Mesendoderm (in vitro differentiated cells): ENCODE measurements around the gene CLN3.
"Not testable (repeated sequence)": the region's sequence is repeated elsewhere in the genome, so short reads cannot be mapped to it uniquely, and the experiment has no call there.

Experiments
- DNase-seq: peaks from one replicate; pipeline ENCODE4 v3.0.0; 2013
- H2AK5ac ChIP-seq: 2 replicates; pipeline ENCODE4 v1.6.1; 2013; ENCODE audit warnings: low read length, inconsistent platforms
- H2BK120ac ChIP-seq: 2 replicates; pipeline ENCODE4 v1.6.1; 2013; ENCODE audit warnings: low read depth, mild to moderate bottlenecking, low read length, moderate library complexity, mixed read lengths
- H2BK15ac ChIP-seq: replicated peaks from 2 replicates; pipeline ENCODE4 v1.6.1; 2013; ENCODE audit warnings: low read depth, mild to moderate bottlenecking, moderate library complexity
- H2BK5ac ChIP-seq: 2 replicates; pipeline ENCODE4 v1.6.1; 2013; ENCODE audit warnings: low read length, inconsistent platforms
- H3K18ac ChIP-seq: 2 replicates; pipeline ENCODE4 v1.6.1; 2013; ENCODE audit warnings: mild to moderate bottlenecking, low read length, mixed read lengths
- H3K23ac ChIP-seq: one replicate; pipeline ENCODE4 v1.6.1; 2013; ENCODE audit warnings: low read length
- H3K27ac ChIP-seq: 2 replicates; pipeline ENCODE4 v1.5.1; 2013; ENCODE audit warnings: low read depth, mild to moderate bottlenecking, inconsistent platforms, low read length, moderate library complexity
- H3K27me3 ChIP-seq: 2 replicates; pipeline ENCODE4 v1.6.1; 2013; ENCODE audit warnings: low read length, control low read depth, mild to moderate bottlenecking, inconsistent platforms; ENCODE audit not compliant: insufficient read depth, poor library complexity
- H3K36me3 ChIP-seq: 2 replicates; pipeline ENCODE4 v1.6.1; 2013; ENCODE audit warnings: low read length, inconsistent platforms; ENCODE audit not compliant: control insufficient read depth, insufficient read depth
- H3K4ac ChIP-seq: one replicate; pipeline ENCODE4 v1.6.1; 2013; ENCODE audit warnings: low read depth, mild to moderate bottlenecking, low read length, moderate library complexity
- H3K4me1 ChIP-seq: 2 replicates; pipeline ENCODE4 v1.6.1; 2013; ENCODE audit warnings: low read depth, low read length, inconsistent platforms; ENCODE audit not compliant: control insufficient read depth
- H3K4me2 ChIP-seq: 2 replicates; pipeline ENCODE4 v1.6.1; 2013; ENCODE audit warnings: low read length
- H3K4me3 ChIP-seq: 2 replicates; pipeline ENCODE4 v1.5.1; 2013; ENCODE audit warnings: mild to moderate bottlenecking, low read length
- H3K56ac ChIP-seq: one replicate; pipeline ENCODE4 v1.6.1; 2013; ENCODE audit warnings: low read length
- H3K79me1 ChIP-seq: 2 replicates; pipeline ENCODE4 v1.6.1; 2013; ENCODE audit warnings: low read length, inconsistent platforms
- H3K79me2 ChIP-seq: 2 replicates; pipeline ENCODE4 v1.6.1; 2013; ENCODE audit warnings: mild to moderate bottlenecking, low read length; ENCODE audit not compliant: control insufficient read depth, insufficient read depth
- H3K9ac ChIP-seq: 2 replicates; pipeline ENCODE4 v1.6.1; 2013; ENCODE audit warnings: low read length, inconsistent platforms
- H4K5ac ChIP-seq: one replicate; pipeline ENCODE4 v1.6.1; 2013; ENCODE audit warnings: low read length
- H4K8ac ChIP-seq: one replicate; pipeline ENCODE4 v1.6.1; 2013; ENCODE audit warnings: low read depth, mild to moderate bottlenecking, control low read depth, low read length, moderate library complexity
- WGBS: extraction: QIAGEN DNeasy Blood & Tissue Kit; methylation state at CpG from one replicate; pipeline ENCODE4 v1.1.7; 2013; ENCODE audit warnings: low lambda C conversion rate, missing lambda C conversion rate; ENCODE audit not compliant: insufficient coverage; ENCODE audit errors: extremely low coverage; 5-methylcytosine and 5-hydroxymethylcytosine counted together

The CLN3 gene

GRCh38 chr16:28478506-28479180, 13.2 kb downstream of the CLN3 start:
- Histone ChIP-seq H2AK5ac (no peak overlapping the region), H3K23ac (no peak overlapping the region), H3K4me1 (no peaks in the 10 kb centered on the region), H4K5ac (no peak overlapping the region), H3K79me2 (no peaks in the 10 kb centered on the region), H3K18ac (no peak overlapping the region), H2BK15ac (no peak overlapping the region), H3K4me2 (no peak overlapping the region), H2BK5ac (no peak overlapping the region), H3K56ac (no peak overlapping the region), H3K9ac (no peak overlapping the region), H3K4ac (no peak overlapping the region), H2BK120ac (no peak overlapping the region), H4K8ac (no peak overlapping the region), H3K27ac (no peak overlapping the region), H3K36me3 (no peaks in the 10 kb centered on the region), H3K27me3 (no peaks in the 10 kb centered on the region), H3K79me1 (no peaks in the 10 kb centered on the region), H3K4me3 (no peak overlapping the region)
- no CpG with 5 or more reads among the region's 16 CpGs for WGBS
- no peak for DNase-seq

GRCh38 chr16:28477311-28477920, 14.5 kb downstream of the CLN3 start:
- Histone ChIP-seq H3K79me1 (no peaks in the 10 kb centered on the region), H3K4me2 (no peak overlapping the region), H3K4me1 (no peaks in the 10 kb centered on the region), H2BK5ac (no peak overlapping the region), H3K4me3 (no peak overlapping the region), H3K79me2 (no peaks in the 10 kb centered on the region), H4K5ac (no peak overlapping the region), H3K4ac (no peak overlapping the region), H3K27me3 (no peaks in the 10 kb centered on the region), H2AK5ac (no peak overlapping the region), H3K36me3 (no peaks in the 10 kb centered on the region), H2BK15ac (no peak overlapping the region), H3K56ac (no peak overlapping the region), H3K9ac (no peak overlapping the region), H3K27ac (no peak overlapping the region), H4K8ac (no peak overlapping the region), H2BK120ac (no peak overlapping the region), H3K23ac (no peak overlapping the region), H3K18ac (no peak overlapping the region)
- WGBS = no CpG with 5 or more reads among the region's 14 CpGs
- DNase-seq = no peak

GRCh38 chr16:28475221-28475620, 16.7 kb downstream of the CLN3 start:
- H4K8ac ChIP-seq = no peak overlapping the region
- H3K18ac ChIP-seq = no peak overlapping the region
- H2BK15ac ChIP-seq = no peak overlapping the region
- no peak overlapping the region for H3K4ac ChIP-seq
- H2BK5ac ChIP-seq = no peak overlapping the region
- H3K36me3 ChIP-seq = no peaks in the 10 kb centered on the region
- H3K79me1 ChIP-seq = no peaks in the 10 kb centered on the region
- H3K56ac ChIP-seq = no peak overlapping the region
- no peaks in the 10 kb centered on the region for H3K27me3 ChIP-seq
- H2AK5ac ChIP-seq = no peak overlapping the region
- DNase-seq = no peak
- H3K27ac ChIP-seq = no peak overlapping the region
- no peaks in the 10 kb centered on the region for H3K4me1 ChIP-seq
- H2BK120ac ChIP-seq = no peak overlapping the region
- H3K23ac ChIP-seq = no peak overlapping the region
- H3K4me2 ChIP-seq = no peak overlapping the region
- no peak overlapping the region for H3K4me3 ChIP-seq
- H3K9ac ChIP-seq = no peak overlapping the region
- no peaks in the 10 kb centered on the region for H3K79me2 ChIP-seq
- H4K5ac ChIP-seq = no peak overlapping the region
- WGBS = no CpG with 5 or more reads among the region's 2 CpGs

DNA sequence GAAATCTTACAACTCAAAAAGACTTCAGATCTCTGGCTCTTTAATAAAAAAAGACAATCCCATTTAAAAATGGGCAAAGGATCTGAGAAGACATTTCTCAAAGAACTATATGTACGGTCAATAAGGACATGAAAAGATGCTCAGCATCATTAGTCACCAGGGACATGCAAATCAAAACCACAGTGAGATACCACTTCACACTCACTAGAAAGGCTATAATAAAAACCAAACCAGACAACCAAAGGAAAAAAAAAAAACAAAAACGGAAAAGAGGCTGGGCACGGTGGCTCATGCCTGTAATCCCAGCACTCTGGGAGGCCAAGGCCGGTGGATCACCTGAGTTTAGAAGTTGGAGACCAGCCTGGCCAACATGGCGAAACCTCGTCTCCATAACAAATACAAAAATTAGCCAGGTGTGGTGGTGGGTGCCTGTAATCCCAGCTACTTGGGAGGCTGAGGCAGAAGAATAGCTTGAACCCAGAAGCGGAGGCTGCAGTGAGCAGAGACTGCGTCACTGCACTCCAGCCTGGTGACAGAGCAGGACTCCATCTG, 18.1 kb downstream of the CLN3 start:
- H3K79me2 ChIP-seq = no peaks in the 10 kb centered on the region
- H3K4me3 ChIP-seq = no peak overlapping the region
- no peak overlapping the region for H2BK15ac ChIP-seq
- H2AK5ac ChIP-seq = no peak overlapping the region
- no peaks in the 10 kb centered on the region for H3K27me3 ChIP-seq
- H3K23ac ChIP-seq = no peak overlapping the region
- no peak overlapping the region for H4K5ac ChIP-seq
- no peak overlapping the region for H3K4ac ChIP-seq
- no peak overlapping the region for H3K18ac ChIP-seq
- H3K9ac ChIP-seq = no peak overlapping the region
- no peak overlapping the region for H2BK120ac ChIP-seq
- no peaks in the 10 kb centered on the region for H3K4me1 ChIP-seq
- H3K4me2 ChIP-seq = no peak overlapping the region
- WGBS = no CpG with 5 or more reads among the region's 8 CpGs
- H3K27ac ChIP-seq = no peak overlapping the region
- no peak overlapping the region for H3K56ac ChIP-seq
- no peak overlapping the region for H4K8ac ChIP-seq
- no peak for DNase-seq
- no peaks in the 10 kb centered on the region for H3K36me3 ChIP-seq
- H2BK5ac ChIP-seq = no peak overlapping the region
- H3K79me1 ChIP-seq = no peaks in the 10 kb centered on the region

- not testable (repeated sequence) for H3K79me1 ChIP-seq, H3K36me3 ChIP-seq, H2AK5ac ChIP-seq, H4K5ac ChIP-seq, H3K4me1 ChIP-seq, DNase-seq, H4K8ac ChIP-seq, H3K4ac ChIP-seq, H2BK5ac ChIP-seq, H3K27ac ChIP-seq, H3K27me3 ChIP-seq, H3K9ac ChIP-seq, H3K4me3 ChIP-seq, H3K56ac ChIP-seq, H3K4me2 ChIP-seq, H3K18ac ChIP-seq, H3K79me2 ChIP-seq, H3K23ac ChIP-seq, H2BK120ac ChIP-seq, H2BK15ac ChIP-seq
- WGBS = no CpG with 5 or more reads among the region's 6 CpGs
Measured at GRCh38 chr16:28447081-28447480, 44.8 kb downstream of the CLN3 start.
